Cardiac muscle cell (in vitro differentiated cells and primary cell): ENCODE measurements around the gene TMEM106C. TPM values are rescaled to one million over a fixed set of nuclear protein-coding genes. Genes with fewer than 3 reads are reported as not detected.

Experiments used
- DNase-seq, 2 donors: peaks; one replicate each; pipeline versions ENCODE4 v3.0.0 to v3.0.0-alpha.2; 2010 to 2017; ENCODE audit warnings: low read depth in 1 of 2, low spot score in 1 of 2
- H3K27ac ChIP-seq: fragments of 200-600 bp; sonication (generic); 2 replicates; pipeline ENCODE4 v1.5.1; 2016
- H3K27me3 ChIP-seq: fragments of 200-600 bp; sonication (generic); 2 replicates; pipeline ENCODE4 v1.6.0; 2016; ENCODE audit warnings: control low read depth
- H3K36me3 ChIP-seq: fragments of 200-600 bp; sonication (generic); 2 replicates; pipeline ENCODE4 v1.5.1; 2016; ENCODE audit warnings: control low read depth
- H3K4me1 ChIP-seq: fragments of 200-600 bp; sonication (generic); 2 replicates; pipeline ENCODE4 v1.8.1; 2017; ENCODE audit warnings: low read depth, mild to moderate bottlenecking, mixed run types
- H3K4me3 ChIP-seq: fragments of 200-600 bp; sonication (generic); 2 replicates; pipeline ENCODE4 v1.5.1; 2016; ENCODE audit warnings: mild to moderate bottlenecking
- H3K9me3 ChIP-seq: fragments of 200-600 bp; sonication (generic); 2 replicates; pipeline ENCODE4 v1.5.1; 2017; ENCODE audit warnings: low read depth, mild to moderate bottlenecking, control low read depth
- polyA plus RNA-seq: library from polyadenylated mRNA; unstranded; fragments of >200 nt; fragmentation: Nextera tagmentation; extraction: Ambion mirVana; gene quantifications from 2 replicates; pipeline ENCODE4 v1.2.1, GENCODE V29; 2016
- total RNA-seq: library from RNA; depleted of rRNA; stranded (reverse); fragments of >200 nt; gene quantifications from 2 replicates; pipeline ENCODE4 v1.2.3, GENCODE V29; 2016
- TF ChIP-seq, protein P1 (sequence below): IDR thresholded peaks from 2 replicates; pipeline ENCODE4 v1.5.1; 2012; ENCODE audit warnings: low read depth, mild to moderate bottlenecking, low read length

Gene TMEM106C
- total and polyA plus RNA-seq, 2 experiments from 2014 or later: 100 to 108 TPM

GRCh38 chr12:47980779-47981495 lies 17.5 kb downstream of the TMEM106C start:
- Histone ChIP-seq H3K9me3 (no peaks in the 10 kb centered on the region), H3K4me1 (no peaks in the 10 kb centered on the region), H3K4me3 (no peak overlapping the region), H3K27me3 (no peaks in the 10 kb centered on the region), H3K27ac (no peak overlapping the region), H3K36me3 (peaks cover 39% of the 10 kb centered on the region)
- DNase-seq: no peak
- TF ChIP-seq, protein P1, sequence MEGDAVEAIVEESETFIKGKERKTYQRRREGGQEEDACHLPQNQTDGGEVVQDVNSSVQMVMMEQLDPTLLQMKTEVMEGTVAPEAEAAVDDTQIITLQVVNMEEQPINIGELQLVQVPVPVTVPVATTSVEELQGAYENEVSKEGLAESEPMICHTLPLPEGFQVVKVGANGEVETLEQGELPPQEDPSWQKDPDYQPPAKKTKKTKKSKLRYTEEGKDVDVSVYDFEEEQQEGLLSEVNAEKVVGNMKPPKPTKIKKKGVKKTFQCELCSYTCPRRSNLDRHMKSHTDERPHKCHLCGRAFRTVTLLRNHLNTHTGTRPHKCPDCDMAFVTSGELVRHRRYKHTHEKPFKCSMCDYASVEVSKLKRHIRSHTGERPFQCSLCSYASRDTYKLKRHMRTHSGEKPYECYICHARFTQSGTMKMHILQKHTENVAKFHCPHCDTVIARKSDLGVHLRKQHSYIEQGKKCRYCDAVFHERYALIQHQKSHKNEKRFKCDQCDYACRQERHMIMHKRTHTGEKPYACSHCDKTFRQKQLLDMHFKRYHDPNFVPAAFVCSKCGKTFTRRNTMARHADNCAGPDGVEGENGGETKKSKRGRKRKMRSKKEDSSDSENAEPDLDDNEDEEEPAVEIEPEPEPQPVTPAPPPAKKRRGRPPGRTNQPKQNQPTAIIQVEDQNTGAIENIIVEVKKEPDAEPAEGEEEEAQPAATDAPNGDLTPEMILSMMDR: no peak

GRCh38 chr12:47981496-47982260 lies 18.3 kb downstream of the TMEM106C start:
- peaks cover 46% of the 10 kb centered on the region for H3K36me3 ChIP-seq
- no peaks in the 10 kb centered on the region for H3K27me3 ChIP-seq
- no peak overlapping the region for H3K4me3 ChIP-seq
- H3K9me3 ChIP-seq: no peaks in the 10 kb centered on the region
- H3K4me1 ChIP-seq: no peaks in the 10 kb centered on the region
- TF ChIP-seq, protein P1: no peak
- DNase-seq: no peak
- H3K27ac ChIP-seq: no peak overlapping the region

- Histone ChIP-seq H3K4me1 (no peaks in the 10 kb centered on the region), H3K36me3 (peaks cover 50% of the 10 kb centered on the region), H3K27ac (no peak overlapping the region), H3K9me3 (no peaks in the 10 kb centered on the region), H3K27me3 (no peaks in the 10 kb centered on the region), H3K4me3 (no peak overlapping the region)
- no peak for DNase-seq
- TF ChIP-seq, protein P1: no peak
These were observed 18.9 kb downstream of the TMEM106C start for GRCh38 chr12:47982311-47982710.

DNA sequence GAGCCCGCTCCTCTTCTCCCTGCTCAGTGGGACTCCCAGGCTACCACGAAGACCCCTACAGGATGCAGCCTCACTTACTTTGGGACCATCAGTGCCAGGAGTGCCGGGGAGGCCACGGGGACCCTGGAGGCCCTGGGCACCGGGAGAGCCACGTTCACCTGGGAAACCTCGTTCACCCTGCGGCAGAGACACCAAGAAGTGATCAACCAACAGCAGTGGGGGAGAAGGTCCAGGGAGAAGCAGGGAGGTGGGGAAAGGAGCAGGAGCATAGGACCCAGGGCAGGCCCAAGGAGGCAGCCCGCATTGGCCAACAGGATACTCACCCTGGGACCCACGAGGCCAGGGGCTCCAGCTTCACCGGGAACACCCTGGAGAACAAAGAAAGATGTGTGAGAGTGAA lies 19.4 kb downstream of the TMEM106C start:
- no peaks in the 10 kb centered on the region for H3K9me3 ChIP-seq
- no peaks in the 10 kb centered on the region for H3K4me1 ChIP-seq
- TF ChIP-seq, protein P1: no peak
- no peak overlapping the region for H3K27ac ChIP-seq
- H3K4me3 ChIP-seq: no peak overlapping the region
- peaks cover 53% of the 10 kb centered on the region for H3K36me3 ChIP-seq
- no peak for DNase-seq
- no peaks in the 10 kb centered on the region for H3K27me3 ChIP-seq

GRCh38 chr12:47983541-47984115 lies 20.2 kb downstream of the TMEM106C start:
- TF ChIP-seq, protein P1: no peak
- Histone ChIP-seq H3K27ac (no peak overlapping the region), H3K27me3 (no peaks in the 10 kb centered on the region), H3K4me3 (no peak overlapping the region), H3K9me3 (no peaks in the 10 kb centered on the region), H3K4me1 (no peaks in the 10 kb centered on the region), H3K36me3 (peaks cover 52% of the 10 kb centered on the region)
- DNase-seq: no peak
